Neural cell (in vitro differentiated cells): ENCODE measurements around the gene CBFA2T2. TPM values are rescaled to one million over a fixed set of nuclear protein-coding genes. Genes with fewer than 3 reads are reported as not detected.
A peak's percentile ranks its signal among the peaks of the same experiment; 100 is the strongest.

Experiments used
- H2AFZ ChIP-seq: fragments of 200-600, 300-800 bp; sonication (generic), shearing (Covaris generic); 2 replicates; pipeline ENCODE4 v1.6.0; 2014; ENCODE audit warnings: low read depth, mild to moderate bottlenecking, antibody characterized with exemption, low read length, moderate library complexity
- H3F3A ChIP-seq: fragments of 200-600 bp; shearing (Covaris generic); 2 replicates; pipeline ENCODE4 v1.6.1; 2016; ENCODE audit warnings: mild to moderate bottlenecking, moderate library complexity, mixed read lengths, antibody characterized with exemption, low read length; ENCODE audit not compliant: insufficient read depth, poor library complexity, severe bottlenecking
- H3K27ac ChIP-seq: fragments of 200-600, 300-800 bp; sonication (generic), shearing (Covaris generic); 2 replicates; pipeline ENCODE4 v1.5.1; 2014; ENCODE audit warnings: mild to moderate bottlenecking, low read length, moderate library complexity
- H3K27me3 ChIP-seq: fragments of 300-800, 200-600 bp; sonication (generic), shearing (Covaris generic); 2 replicates; pipeline ENCODE4 v1.6.0; 2014; ENCODE audit warnings: mild to moderate bottlenecking, low read depth, low read length, moderate library complexity; ENCODE audit not compliant: insufficient read depth
- H3K36me3 ChIP-seq: fragments of 300-800, 200-600 bp; sonication (generic), shearing (Covaris generic); 2 replicates; pipeline ENCODE4 v1.5.1; 2014; ENCODE audit warnings: mild to moderate bottlenecking, antibody characterized with exemption, low read length, moderate library complexity; ENCODE audit not compliant: insufficient read depth
- H3K4me2 ChIP-seq: fragments of 300-800, 200-600 bp; sonication (generic), shearing (Covaris generic); 2 replicates; pipeline ENCODE4 v1.6.0; 2014; ENCODE audit warnings: mild to moderate bottlenecking, low read length
- H3K4me3 ChIP-seq: fragments of 300-800, 200-600 bp; sonication (generic), shearing (Covaris generic); 2 replicates; pipeline ENCODE4 v1.5.1; 2014; ENCODE audit warnings: mild to moderate bottlenecking, low read length, moderate library complexity
- H3K79me2 ChIP-seq: fragments of 200-600 bp; shearing (Covaris generic); replicated peaks from 2 replicates; pipeline ENCODE4 v1.6.0; 2014; ENCODE audit warnings: mild to moderate bottlenecking, low read length, moderate library complexity; ENCODE audit not compliant: insufficient read depth
- H3K9ac ChIP-seq: fragments of 300-800, 200-600 bp; sonication (generic), shearing (Covaris generic); 2 replicates; pipeline ENCODE4 v1.6.1; 2016; ENCODE audit warnings: mild to moderate bottlenecking, low read length, mixed read lengths
- H3K9me2 ChIP-seq: fragments of 200-600 bp; shearing (Covaris generic); 2 replicates; pipeline ENCODE4 v1.6.1; 2016; ENCODE audit warnings: mild to moderate bottlenecking, low read length, mixed read lengths; ENCODE audit not compliant: insufficient read depth
- H3K9me3 ChIP-seq: fragments of 200-600, 300-800 bp; sonication (generic), shearing (Covaris generic); 2 replicates; pipeline ENCODE4 v1.6.1; 2016; ENCODE audit warnings: mild to moderate bottlenecking, mixed run types, low read length, moderate library complexity, mixed read lengths
- H4K20me1 ChIP-seq: fragments of 200-600 bp; shearing (Covaris generic); 2 replicates; pipeline ENCODE4 v1.6.1; 2016; ENCODE audit warnings: mild to moderate bottlenecking, mixed run types; ENCODE audit not compliant: insufficient read depth
- EP300 ChIP-seq: fragments of 450-650 bp; conservative IDR thresholded peaks from 2 replicates; pipeline ENCODE4 v1.6.1; 2014; ENCODE audit warnings: antibody characterized with exemption, mild to moderate bottlenecking, moderate library complexity; ENCODE audit not compliant: poor library complexity, severe bottlenecking
- EZH2 ChIP-seq: fragments of 200-600, 300-800 bp; shearing (Covaris generic), sonication (generic); IDR thresholded peaks from 2 replicates; pipeline ENCODE4 v1.6.1; 2014; ENCODE audit warnings: antibody characterized with exemption, low read length, borderline replicate concordance, mild to moderate bottlenecking; ENCODE audit not compliant: insufficient read depth, poor library complexity, severe bottlenecking
- MXI1 ChIP-seq: fragments of 450-650 bp; conservative IDR thresholded peaks from 2 replicates; pipeline ENCODE4 v1.6.1; 2014; ENCODE audit warnings: antibody characterized with exemption, mild to moderate bottlenecking; ENCODE audit not compliant: poor library complexity, severe bottlenecking
- POLR2AphosphoS5 ChIP-seq: IDR thresholded peaks from 2 replicates; pipeline ENCODE4 v1.6.1; 2012
- RAD21 ChIP-seq: fragments of 450-650 bp; conservative IDR thresholded peaks from 2 replicates; pipeline ENCODE4 v1.6.1; 2014; ENCODE audit warnings: antibody characterized with exemption, mild to moderate bottlenecking, moderate library complexity
- SMC3 ChIP-seq: fragments of 450-650 bp; conservative IDR thresholded peaks from 2 replicates; pipeline ENCODE4 v1.6.1; 2014; ENCODE audit warnings: antibody characterized with exemption, mild to moderate bottlenecking, moderate library complexity; ENCODE audit not compliant: poor library complexity
- TAF1 ChIP-seq: IDR thresholded peaks from 2 replicates; pipeline ENCODE4 v1.6.1; 2012; ENCODE audit warnings: low read depth
- polyA plus RNA-seq: library from polyadenylated mRNA; depleted of rRNA; stranded (reverse); fragments of >200 nt; gene quantifications from 2 replicates; pipeline ENCODE4 v1.2.3, GENCODE V29; 2014
- TF ChIP-seq, protein P1 (sequence below): IDR thresholded peaks from 2 replicates; pipeline ENCODE4 v1.6.1; 2012; ENCODE audit warnings: borderline replicate concordance
- TF ChIP-seq, protein P2 (sequence below): fragments of 450-650 bp; IDR thresholded peaks from 2 replicates; pipeline ENCODE4 v1.5.1; 2014; ENCODE audit warnings: antibody characterized with exemption, mild to moderate bottlenecking, moderate library complexity; ENCODE audit not compliant: poor library complexity, severe bottlenecking

Gene CBFA2T2
- polyA plus RNA-seq, 1 donor from 2014 or later = 15.9 TPM

DNA sequence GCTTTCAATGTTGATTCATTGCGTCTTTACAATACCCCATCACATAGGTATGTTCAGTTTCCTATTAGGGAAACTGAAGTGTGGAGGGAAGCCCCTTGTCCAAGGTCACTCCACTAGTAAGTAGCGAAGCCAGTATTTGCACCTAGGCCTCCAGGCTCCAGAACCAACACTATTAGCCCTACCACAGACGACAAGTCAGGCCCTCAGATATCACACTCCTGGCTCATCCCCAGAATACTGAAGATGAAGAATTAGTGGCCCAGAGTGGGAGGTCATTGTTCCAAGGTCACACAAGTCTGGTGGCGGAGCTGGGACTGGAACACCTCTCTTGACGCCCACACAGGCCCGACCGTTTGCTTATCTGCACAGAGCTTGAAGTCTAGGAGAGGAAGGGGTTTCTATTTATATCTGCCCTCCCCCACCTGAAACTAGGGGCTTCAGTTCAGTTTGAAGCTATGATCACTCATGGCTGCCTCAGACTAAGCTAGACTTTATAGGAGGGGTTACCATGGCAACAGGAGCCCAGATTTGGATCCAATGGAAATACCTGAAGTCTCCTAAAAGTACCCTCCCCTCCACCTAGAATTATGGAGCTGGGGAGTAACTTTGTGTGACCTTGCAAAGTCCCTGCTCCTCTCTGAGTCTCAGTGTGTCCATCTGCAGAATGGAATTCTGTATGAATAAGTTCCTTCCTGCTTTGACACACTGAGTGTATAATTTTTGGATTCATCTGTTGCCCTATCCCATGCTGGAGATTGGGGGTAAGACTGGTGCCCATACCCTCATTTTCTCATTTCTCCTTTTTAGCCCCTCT, 48.5 kb upstream of the CBFA2T2 start:
- H3K27ac ChIP-seq = no peak overlapping the region
- no peaks in the 10 kb centered on the region for H4K20me1 ChIP-seq
- no peaks in the 10 kb centered on the region for H3K79me2 ChIP-seq
- no peak overlapping the region for H3K4me2 ChIP-seq
- no peaks in the 10 kb centered on the region for H3F3A ChIP-seq
- no peaks in the 10 kb centered on the region for H3K9me3 ChIP-seq
- no peak for TF ChIP-seq POLR2AphosphoS5
- TF ChIP-seq EZH2 = no peak
- TF ChIP-seq, protein P1, sequence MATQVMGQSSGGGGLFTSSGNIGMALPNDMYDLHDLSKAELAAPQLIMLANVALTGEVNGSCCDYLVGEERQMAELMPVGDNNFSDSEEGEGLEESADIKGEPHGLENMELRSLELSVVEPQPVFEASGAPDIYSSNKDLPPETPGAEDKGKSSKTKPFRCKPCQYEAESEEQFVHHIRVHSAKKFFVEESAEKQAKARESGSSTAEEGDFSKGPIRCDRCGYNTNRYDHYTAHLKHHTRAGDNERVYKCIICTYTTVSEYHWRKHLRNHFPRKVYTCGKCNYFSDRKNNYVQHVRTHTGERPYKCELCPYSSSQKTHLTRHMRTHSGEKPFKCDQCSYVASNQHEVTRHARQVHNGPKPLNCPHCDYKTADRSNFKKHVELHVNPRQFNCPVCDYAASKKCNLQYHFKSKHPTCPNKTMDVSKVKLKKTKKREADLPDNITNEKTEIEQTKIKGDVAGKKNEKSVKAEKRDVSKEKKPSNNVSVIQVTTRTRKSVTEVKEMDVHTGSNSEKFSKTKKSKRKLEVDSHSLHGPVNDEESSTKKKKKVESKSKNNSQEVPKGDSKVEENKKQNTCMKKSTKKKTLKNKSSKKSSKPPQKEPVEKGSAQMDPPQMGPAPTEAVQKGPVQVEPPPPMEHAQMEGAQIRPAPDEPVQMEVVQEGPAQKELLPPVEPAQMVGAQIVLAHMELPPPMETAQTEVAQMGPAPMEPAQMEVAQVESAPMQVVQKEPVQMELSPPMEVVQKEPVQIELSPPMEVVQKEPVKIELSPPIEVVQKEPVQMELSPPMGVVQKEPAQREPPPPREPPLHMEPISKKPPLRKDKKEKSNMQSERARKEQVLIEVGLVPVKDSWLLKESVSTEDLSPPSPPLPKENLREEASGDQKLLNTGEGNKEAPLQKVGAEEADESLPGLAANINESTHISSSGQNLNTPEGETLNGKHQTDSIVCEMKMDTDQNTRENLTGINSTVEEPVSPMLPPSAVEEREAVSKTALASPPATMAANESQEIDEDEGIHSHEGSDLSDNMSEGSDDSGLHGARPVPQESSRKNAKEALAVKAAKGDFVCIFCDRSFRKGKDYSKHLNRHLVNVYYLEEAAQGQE = no peak
- TF ChIP-seq RAD21 = no peak
- no peak for TF ChIP-seq SMC3
- no peak for TF ChIP-seq TAF1
- no peak for TF ChIP-seq EP300
- TF ChIP-seq, protein P2, sequence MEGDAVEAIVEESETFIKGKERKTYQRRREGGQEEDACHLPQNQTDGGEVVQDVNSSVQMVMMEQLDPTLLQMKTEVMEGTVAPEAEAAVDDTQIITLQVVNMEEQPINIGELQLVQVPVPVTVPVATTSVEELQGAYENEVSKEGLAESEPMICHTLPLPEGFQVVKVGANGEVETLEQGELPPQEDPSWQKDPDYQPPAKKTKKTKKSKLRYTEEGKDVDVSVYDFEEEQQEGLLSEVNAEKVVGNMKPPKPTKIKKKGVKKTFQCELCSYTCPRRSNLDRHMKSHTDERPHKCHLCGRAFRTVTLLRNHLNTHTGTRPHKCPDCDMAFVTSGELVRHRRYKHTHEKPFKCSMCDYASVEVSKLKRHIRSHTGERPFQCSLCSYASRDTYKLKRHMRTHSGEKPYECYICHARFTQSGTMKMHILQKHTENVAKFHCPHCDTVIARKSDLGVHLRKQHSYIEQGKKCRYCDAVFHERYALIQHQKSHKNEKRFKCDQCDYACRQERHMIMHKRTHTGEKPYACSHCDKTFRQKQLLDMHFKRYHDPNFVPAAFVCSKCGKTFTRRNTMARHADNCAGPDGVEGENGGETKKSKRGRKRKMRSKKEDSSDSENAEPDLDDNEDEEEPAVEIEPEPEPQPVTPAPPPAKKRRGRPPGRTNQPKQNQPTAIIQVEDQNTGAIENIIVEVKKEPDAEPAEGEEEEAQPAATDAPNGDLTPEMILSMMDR = no peak
- no peak for TF ChIP-seq MXI1
- peaks cover 4% of the 10 kb centered on the region for H3K27me3 ChIP-seq
- H3K4me3 ChIP-seq = no peak overlapping the region
- H2AFZ ChIP-seq = no peak overlapping the region
- H3K9me2 ChIP-seq = no peaks in the 10 kb centered on the region
- H3K36me3 ChIP-seq = no peaks in the 10 kb centered on the region
- H3K9ac ChIP-seq = no peak overlapping the region

DNA sequence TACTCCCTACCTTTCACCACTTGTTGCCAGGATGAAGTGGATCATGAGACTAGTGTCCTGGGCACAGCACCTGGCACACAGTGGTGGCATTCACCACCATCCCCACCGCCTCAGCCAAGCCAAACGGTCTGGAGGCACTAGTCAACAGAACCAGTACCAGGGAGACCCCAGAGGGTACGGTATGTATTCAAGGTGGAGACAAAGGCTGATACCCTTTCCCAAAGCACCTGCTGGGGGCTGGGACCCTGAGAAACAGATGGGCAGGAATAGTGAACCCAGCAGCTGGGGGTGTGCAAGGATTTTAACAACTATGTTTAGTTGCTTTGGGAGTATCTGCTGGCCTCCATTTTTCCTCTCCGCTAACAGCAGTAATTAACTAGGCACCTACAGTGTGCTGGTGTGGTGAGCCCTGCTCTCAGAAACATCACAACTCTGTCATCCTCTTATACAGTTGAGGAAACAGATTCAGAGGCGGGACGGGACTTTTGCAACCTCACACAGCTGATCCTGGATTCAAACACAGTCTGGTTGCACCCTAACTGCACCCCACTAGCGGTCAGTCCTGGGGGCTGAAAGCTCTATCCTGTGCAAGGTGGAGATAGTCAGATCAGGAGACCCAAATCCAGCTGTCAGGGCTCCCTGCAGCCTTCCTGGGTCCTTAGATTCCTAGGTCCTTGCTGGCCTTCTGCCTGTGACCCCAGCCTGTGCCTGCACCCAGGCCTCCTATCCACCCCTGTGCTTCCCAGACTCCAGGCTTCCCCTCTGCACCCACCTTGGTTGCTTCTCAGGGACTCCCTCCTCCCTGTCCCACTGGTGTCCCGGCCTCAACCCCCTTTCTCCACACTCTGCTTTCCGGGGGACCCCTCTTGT, 47.5 kb upstream of the CBFA2T2 start:
- Histone ChIP-seq H3K79me2 (no peaks in the 10 kb centered on the region), H2AFZ (no peak overlapping the region)

More for the DNA sequence above, 47.5 kb upstream of the CBFA2T2 start:
- H3K27ac ChIP-seq = no peak overlapping the region
- H4K20me1 ChIP-seq = no peaks in the 10 kb centered on the region
- H3K9me2 ChIP-seq = no peaks in the 10 kb centered on the region
- peak overlapping the region; percentile 75 for H3K4me3 ChIP-seq
- H3K4me2 ChIP-seq = no peak overlapping the region
- TF ChIP-seq EP300 (no peak), SMC3 (no peak), TAF1 (no peak)
- TF ChIP-seq, protein P2 = no peak
- peak overlapping the region; percentile 66 for H3K9ac ChIP-seq
- H3K27me3 ChIP-seq = peaks cover 4% of the 10 kb centered on the region
- no peaks in the 10 kb centered on the region for H3F3A ChIP-seq
- H3K9me3 ChIP-seq = no peaks in the 10 kb centered on the region
- no peaks in the 10 kb centered on the region for H3K36me3 ChIP-seq
